Frontal cortex (tissue), 1 donor: ENCODE measurements around the gene AOC3. TPM values are rescaled to one million over a fixed set of nuclear protein-coding genes. Genes with fewer than 3 reads are reported as not detected.

Experiments
- small RNA-seq: library from RNA; depleted of rRNA; stranded (forward); fragments of <200 nt; gene quantifications from one replicate; pipeline ENCODE3, GENCODE V24; 2014
- total RNA-seq: library from RNA; depleted of rRNA; stranded (reverse); fragments of >200 nt; gene quantifications from one replicate; pipeline ENCODE4 v1.2.3, GENCODE V29; 2014

Gene AOC3
- total RNA-seq, 1 donor from 2014 or later: 0.41 TPM

Small RNA genes lying within 50 kb of the gene (small RNA-seq; reads per million reads assigned to genes)
- not detected for gene MIR6781
- gene RNU6-287P: not detected

Other genes with a start within 250 kb of the AOC3 start
- 59.5 TPM for gene RETREG3, start 241.8 kb upstream of the AOC3 start, total RNA-seq
- gene TUBG1, start 241.5 kb upstream of the AOC3 start, total RNA-seq: 11.4 TPM
- 8.2 TPM for gene TUBG2, start 191.9 kb upstream of the AOC3 start, total RNA-seq
- 2.0 TPM for gene PLEKHH3, start 174.2 kb upstream of the AOC3 start, total RNA-seq
- gene CCR10, start 169.4 kb upstream of the AOC3 start, total RNA-seq: 0.41 TPM
- gene CNTNAP1, start 168.7 kb upstream of the AOC3 start, total RNA-seq: 5.3 TPM
- gene EZH1, start 106.2 kb upstream of the AOC3 start, total RNA-seq: 24.9 TPM
- 15.9 TPM for gene RAMP2, start 90.0 kb upstream of the AOC3 start, total RNA-seq
- gene VPS25, start 77.8 kb upstream of the AOC3 start, total RNA-seq: 26.1 TPM
- gene WNK4, start 70.6 kb upstream of the AOC3 start, total RNA-seq: 0.41 TPM
- gene COA3, start 52.5 kb upstream of the AOC3 start, total RNA-seq: 98.6 TPM
- 0.82 TPM for gene CNTD1, start 52.3 kb upstream of the AOC3 start, total RNA-seq
- 74.6 TPM for gene BECN1, start 26.9 kb upstream of the AOC3 start, total RNA-seq
- gene PSME3, start 17.8 kb upstream of the AOC3 start, total RNA-seq: 37.9 TPM
- 0.41 TPM for gene AOC2, start 6.6 kb upstream of the AOC3 start, total RNA-seq
- not detected for gene G6PC1, start 49.6 kb downstream of the AOC3 start, total RNA-seq
- 28.5 TPM for gene AARSD1, start 113.3 kb downstream of the AOC3 start, total RNA-seq
- 2.9 TPM for gene PTGES3L, start 128.9 kb downstream of the AOC3 start, total RNA-seq
- 14.3 TPM for gene RUNDC1, start 129.4 kb downstream of the AOC3 start, total RNA-seq
- 1,220 TPM for gene RPL27, start 147.2 kb downstream of the AOC3 start, total RNA-seq
- 1.2 TPM for gene IFI35, start 155.6 kb downstream of the AOC3 start, total RNA-seq
- gene VAT1, start 171.2 kb downstream of the AOC3 start, total RNA-seq: 77.9 TPM
- 4.5 TPM for gene RND2, start 174.0 kb downstream of the AOC3 start, total RNA-seq